SHP77 treated with DMSO at 0.1 percent for 48 hours (cell line): ENCODE data around the gene DMTF1.

ENCODE experiments used
- DNase-seq: peaks from one replicate; lab custom pipeline; 2025; lab: John Stamatoyannopoulos, UW

DMTF1 gene

GRCh38 chr7:87146740-87147386 is 5.4 kb upstream of the DMTF1 start:
- DNase-seq, result peak; percentile 30

GRCh38 chr7:87147500-87147899 is 4.8 kb upstream of the DMTF1 start:
- peak; percentile 74 for DNase-seq

- no peak for DNase-seq
These were observed 3.8 kb upstream of the DMTF1 start for GRCh38 chr7:87148332-87148955.

GRCh38 chr7:87151002-87151728 is 1.1 kb upstream of the DMTF1 start:
- DNase-seq, result no peak

GRCh38 chr7:87151729-87152111 is 533 bp upstream of the DMTF1 start:
- no peak for DNase-seq

- DNase-seq, result no peak
These were observed 816 bp downstream of the DMTF1 start for GRCh38 chr7:87152897-87153641.

- DNase-seq, result no peak
These were observed 1.9 kb downstream of the DMTF1 start for GRCh38 chr7:87154166-87154565.

GRCh38 chr7:87154569-87154968 is 2.3 kb downstream of the DMTF1 start:
- no peak for DNase-seq

- no peak for DNase-seq
These were observed 3.5 kb downstream of the DMTF1 start for GRCh38 chr7:87155788-87156187.

GRCh38 chr7:87156709-87157108 is 4.5 kb downstream of the DMTF1 start:
- no peak for DNase-seq

GRCh38 chr7:87159538-87159937 is 7.3 kb downstream of the DMTF1 start:
- DNase-seq, result no peak

GRCh38 chr7:87164433-87164832 is 12.2 kb downstream of the DMTF1 start:
- no peak for DNase-seq

GRCh38 chr7:87170828-87171227 is 18.6 kb downstream of the DMTF1 start:
- DNase-seq, result no peak

GRCh38 chr7:87171282-87171934 is 19.2 kb downstream of the DMTF1 start:
- DNase-seq, result no peak

GRCh38 chr7:87173471-87173870 is 21.2 kb downstream of the DMTF1 start:
- DNase-seq, result no peak

GRCh38 chr7:87178320-87178719 is 26.1 kb downstream of the DMTF1 start:
- no peak for DNase-seq

- DNase-seq, result no peak
These were observed 26.9 kb downstream of the DMTF1 start for GRCh38 chr7:87179180-87179579.

- no peak for DNase-seq
These were observed 34.9 kb downstream of the DMTF1 start for GRCh38 chr7:87187120-87187519.

- DNase-seq, result no peak
These were observed 36.7 kb downstream of the DMTF1 start for GRCh38 chr7:87188930-87189329.

- DNase-seq, result no peak
These were observed 38.5 kb downstream of the DMTF1 start for GRCh38 chr7:87190783-87191182.

- no peak for DNase-seq
These were observed 40.7 kb downstream of the DMTF1 start for GRCh38 chr7:87192784-87193487.
